Mesendoderm (in vitro differentiated cells): ENCODE measurements around the gene ADAM8.

Source experiments
- DNase-seq: peaks from one replicate; pipeline ENCODE4 v3.0.0; 2013
- H2AK5ac ChIP-seq: 2 replicates; pipeline ENCODE4 v1.6.1; 2013; ENCODE audit warnings: low read length, inconsistent platforms
- H2BK120ac ChIP-seq: 2 replicates; pipeline ENCODE4 v1.6.1; 2013; ENCODE audit warnings: low read depth, mild to moderate bottlenecking, low read length, moderate library complexity, mixed read lengths
- H2BK15ac ChIP-seq: replicated peaks from 2 replicates; pipeline ENCODE4 v1.6.1; 2013; ENCODE audit warnings: low read depth, mild to moderate bottlenecking, moderate library complexity
- H2BK5ac ChIP-seq: 2 replicates; pipeline ENCODE4 v1.6.1; 2013; ENCODE audit warnings: low read length, inconsistent platforms
- H3K18ac ChIP-seq: 2 replicates; pipeline ENCODE4 v1.6.1; 2013; ENCODE audit warnings: mild to moderate bottlenecking, low read length, mixed read lengths
- H3K23ac ChIP-seq: one replicate; pipeline ENCODE4 v1.6.1; 2013; ENCODE audit warnings: low read length
- H3K27ac ChIP-seq: 2 replicates; pipeline ENCODE4 v1.5.1; 2013; ENCODE audit warnings: low read depth, mild to moderate bottlenecking, inconsistent platforms, low read length, moderate library complexity
- H3K27me3 ChIP-seq: 2 replicates; pipeline ENCODE4 v1.6.1; 2013; ENCODE audit warnings: low read length, control low read depth, mild to moderate bottlenecking, inconsistent platforms; ENCODE audit not compliant: insufficient read depth, poor library complexity
- H3K36me3 ChIP-seq: 2 replicates; pipeline ENCODE4 v1.6.1; 2013; ENCODE audit warnings: low read length, inconsistent platforms; ENCODE audit not compliant: control insufficient read depth, insufficient read depth
- H3K4ac ChIP-seq: one replicate; pipeline ENCODE4 v1.6.1; 2013; ENCODE audit warnings: low read depth, mild to moderate bottlenecking, low read length, moderate library complexity
- H3K4me1 ChIP-seq: 2 replicates; pipeline ENCODE4 v1.6.1; 2013; ENCODE audit warnings: low read depth, low read length, inconsistent platforms; ENCODE audit not compliant: control insufficient read depth
- H3K4me2 ChIP-seq: 2 replicates; pipeline ENCODE4 v1.6.1; 2013; ENCODE audit warnings: low read length
- H3K4me3 ChIP-seq: 2 replicates; pipeline ENCODE4 v1.5.1; 2013; ENCODE audit warnings: mild to moderate bottlenecking, low read length
- H3K56ac ChIP-seq: one replicate; pipeline ENCODE4 v1.6.1; 2013; ENCODE audit warnings: low read length
- H3K79me1 ChIP-seq: 2 replicates; pipeline ENCODE4 v1.6.1; 2013; ENCODE audit warnings: low read length, inconsistent platforms
- H3K79me2 ChIP-seq: 2 replicates; pipeline ENCODE4 v1.6.1; 2013; ENCODE audit warnings: mild to moderate bottlenecking, low read length; ENCODE audit not compliant: control insufficient read depth, insufficient read depth
- H3K9ac ChIP-seq: 2 replicates; pipeline ENCODE4 v1.6.1; 2013; ENCODE audit warnings: low read length, inconsistent platforms
- H4K5ac ChIP-seq: one replicate; pipeline ENCODE4 v1.6.1; 2013; ENCODE audit warnings: low read length
- H4K8ac ChIP-seq: one replicate; pipeline ENCODE4 v1.6.1; 2013; ENCODE audit warnings: low read depth, mild to moderate bottlenecking, control low read depth, low read length, moderate library complexity
- WGBS: extraction: QIAGEN DNeasy Blood & Tissue Kit; methylation state at CpG from one replicate; pipeline ENCODE4 v1.1.7; 2013; ENCODE audit warnings: low lambda C conversion rate, missing lambda C conversion rate; ENCODE audit not compliant: insufficient coverage; ENCODE audit errors: extremely low coverage; 5-methylcytosine and 5-hydroxymethylcytosine counted together

ADAM8 gene

GRCh38 chr10:133292919-133293809 lies 16.5 kb upstream of the ADAM8 start:
- Histone ChIP-seq H3K23ac (no peak overlapping the region), H2AK5ac (no peak overlapping the region), H3K18ac (no peak overlapping the region), H3K27me3 (no peaks in the 10 kb centered on the region), H4K5ac (no peak overlapping the region), H2BK15ac (no peak overlapping the region), H2BK5ac (no peak overlapping the region), H3K4me3 (no peak overlapping the region), H3K56ac (no peak overlapping the region), H3K79me1 (no peaks in the 10 kb centered on the region), H3K4me2 (no peak overlapping the region), H3K79me2 (no peaks in the 10 kb centered on the region), H3K9ac (no peak overlapping the region), H3K4me1 (no peaks in the 10 kb centered on the region), H4K8ac (no peak overlapping the region), H3K27ac (no peak overlapping the region), H3K36me3 (peaks cover 7% of the 10 kb centered on the region), H3K4ac (no peak overlapping the region), H2BK120ac (no peak overlapping the region)
- DNase-seq = no peak
- WGBS = no CpG with 5 or more reads among the region's 38 CpGs

- Histone ChIP-seq H2BK15ac (no peak overlapping the region), H2BK120ac (no peak overlapping the region), H3K4me3 (no peak overlapping the region), H3K27ac (no peak overlapping the region), H3K79me1 (no peaks in the 10 kb centered on the region), H4K8ac (no peak overlapping the region), H3K4me2 (no peak overlapping the region), H2AK5ac (no peak overlapping the region), H4K5ac (no peak overlapping the region), H3K18ac (no peak overlapping the region), H3K9ac (no peak overlapping the region), H3K23ac (no peak overlapping the region), H3K4me1 (no peaks in the 10 kb centered on the region), H3K36me3 (peaks cover 3% of the 10 kb centered on the region), H3K79me2 (no peaks in the 10 kb centered on the region), H3K56ac (no peak overlapping the region), H3K27me3 (no peaks in the 10 kb centered on the region), H3K4ac (no peak overlapping the region), H2BK5ac (no peak overlapping the region)
- no CpG with 5 or more reads among the region's 24 CpGs for WGBS
- DNase-seq = no peak
These were observed 13.1 kb upstream of the ADAM8 start for GRCh38 chr10:133289761-133290160.

GRCh38 chr10:133287832-133288500 lies 11.3 kb upstream of the ADAM8 start:
- Histone ChIP-seq H3K79me2 (no peaks in the 10 kb centered on the region), H3K27ac (no peak overlapping the region), H3K36me3 (peaks cover 9% of the 10 kb centered on the region), H3K23ac (no peak overlapping the region), H2BK15ac (no peak overlapping the region), H3K4me2 (no peak overlapping the region), H4K8ac (no peak overlapping the region), H3K18ac (no peak overlapping the region), H3K9ac (no peak overlapping the region), H3K4me1 (no peaks in the 10 kb centered on the region), H2BK5ac (no peak overlapping the region), H2BK120ac (no peak overlapping the region), H4K5ac (no peak overlapping the region), H3K56ac (no peak overlapping the region), H2AK5ac (no peak overlapping the region), H3K4me3 (no peak overlapping the region), H3K79me1 (no peaks in the 10 kb centered on the region), H3K27me3 (no peaks in the 10 kb centered on the region), H3K4ac (no peak overlapping the region)
- no CpG with 5 or more reads among the region's 46 CpGs for WGBS
- DNase-seq = no peak

GRCh38 chr10:133286366-133286765 lies 9.7 kb upstream of the ADAM8 start:
- Histone ChIP-seq H3K56ac (no peak overlapping the region), H3K4me2 (no peak overlapping the region), H3K27ac (no peak overlapping the region), H3K18ac (no peak overlapping the region), H3K27me3 (no peaks in the 10 kb centered on the region), H3K4me1 (no peaks in the 10 kb centered on the region), H2BK120ac (no peak overlapping the region), H3K9ac (no peak overlapping the region), H3K36me3 (peaks cover 8% of the 10 kb centered on the region), H3K4me3 (no peak overlapping the region), H3K23ac (no peak overlapping the region), H2BK5ac (no peak overlapping the region), H3K79me2 (no peaks in the 10 kb centered on the region), H4K5ac (no peak overlapping the region), H3K4ac (no peak overlapping the region), H3K79me1 (no peaks in the 10 kb centered on the region), H4K8ac (no peak overlapping the region), H2BK15ac (no peak overlapping the region), H2AK5ac (no peak overlapping the region)
- no CpG with 5 or more reads among the region's 18 CpGs for WGBS
- DNase-seq = no peak

- Histone ChIP-seq H2BK5ac (no peak overlapping the region), H3K23ac (no peak overlapping the region), H3K79me2 (no peaks in the 10 kb centered on the region), H3K18ac (no peak overlapping the region), H3K9ac (no peak overlapping the region), H2BK120ac (no peak overlapping the region), H3K4me3 (no peak overlapping the region), H3K36me3 (peaks cover 8% of the 10 kb centered on the region), H3K27ac (no peak overlapping the region), H3K27me3 (no peaks in the 10 kb centered on the region), H3K4ac (no peak overlapping the region), H4K5ac (no peak overlapping the region), H3K79me1 (no peaks in the 10 kb centered on the region), H3K4me1 (no peaks in the 10 kb centered on the region), H2BK15ac (no peak overlapping the region), H4K8ac (no peak overlapping the region), H3K4me2 (no peak overlapping the region), H2AK5ac (no peak overlapping the region), H3K56ac (no peak overlapping the region)
- WGBS = no CpG with 5 or more reads among the region's 36 CpGs
- no peak for DNase-seq
These were observed 8.5 kb upstream of the ADAM8 start for GRCh38 chr10:133285217-133285616.
